Mucosa of rectum (tissue), 2 donors: ENCODE results near the gene MAST3.
A peak's percentile ranks its signal among the peaks of the same experiment; 100 is the strongest.
"Not testable (repeated sequence)": the region's sequence is repeated elsewhere in the genome, so short reads cannot be mapped to it uniquely, and the experiment has no call there.

Experiments used
- H3K27ac ChIP-seq, 2 donors: one replicate each; pipeline ENCODE4 v1.7.0; 2013; ENCODE audit warnings: inconsistent platforms in 2 of 2, low read depth in 2 of 2, low read length in 2 of 2
- H3K27me3 ChIP-seq, 2 donors: one replicate each; pipeline ENCODE4 v1.7.0; 2013; ENCODE audit warnings: low read length in 2 of 2; ENCODE audit not compliant: control insufficient read depth in 2 of 2, insufficient read depth in 2 of 2
- H3K36me3 ChIP-seq, 2 donors: one replicate each; pipeline ENCODE4 v1.7.0; 2013; ENCODE audit warnings: low read length in 2 of 2; ENCODE audit not compliant: control insufficient read depth in 2 of 2, insufficient read depth in 2 of 2
- H3K4me1 ChIP-seq, 2 donors: one replicate each; pipeline ENCODE4 v1.7.0; 2013; ENCODE audit warnings: low read length in 2 of 2, mild to moderate bottlenecking in 1 of 2; ENCODE audit not compliant: control insufficient read depth in 2 of 2, insufficient read depth in 2 of 2
- H3K4me3 ChIP-seq, 2 donors: one replicate each; pipeline ENCODE4 v1.7.0; 2013; ENCODE audit warnings: low read length in 2 of 2
- H3K9ac ChIP-seq, 2 donors: one replicate each; pipeline ENCODE4 v1.7.0; 2013; ENCODE audit warnings: low read length in 2 of 2, low read depth in 1 of 2, mild to moderate bottlenecking in 1 of 2
- H3K9me3 ChIP-seq, 2 donors: one replicate each; pipeline ENCODE4 v1.7.0; 2013; ENCODE audit warnings: low read length in 2 of 2; ENCODE audit not compliant: control insufficient read depth in 2 of 2
- donor health status: healthy.
- donor health status: Normal muscosa, but diverticular disease.

MAST3 gene

DNA sequence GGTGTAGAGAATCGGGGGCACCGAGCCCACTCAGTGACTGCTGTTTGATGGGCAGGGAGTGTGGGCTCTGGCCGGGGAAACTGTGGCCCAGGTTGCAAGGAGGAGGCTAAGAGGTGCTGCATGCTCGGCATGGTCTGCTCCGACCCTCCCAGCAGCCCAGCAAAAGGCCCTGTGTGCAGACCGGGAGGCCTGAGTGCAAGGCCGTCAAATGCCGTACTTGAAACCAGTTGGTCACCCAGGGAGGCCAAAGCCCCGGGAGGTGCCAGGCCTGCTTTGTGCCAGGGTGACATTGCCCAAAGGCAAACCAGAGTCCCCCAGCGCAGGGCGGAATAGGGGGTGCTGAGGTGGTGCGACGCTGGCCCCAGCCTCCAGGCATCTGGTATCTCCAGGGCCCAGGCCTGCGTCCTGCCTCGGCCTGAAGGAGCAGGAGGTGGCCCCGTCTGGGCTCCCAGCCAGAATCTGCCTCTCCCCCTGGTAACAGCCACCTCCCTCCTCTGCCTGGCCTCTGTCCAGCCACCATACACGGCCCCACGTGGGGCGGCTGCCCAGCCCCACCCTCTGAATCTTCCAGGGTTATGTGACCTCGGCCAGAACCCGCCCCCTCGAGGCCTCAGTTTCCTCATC lies 59.4 kb downstream of the MAST3 start:
- H3K9me3 ChIP-seq: no peaks in the 10 kb centered on the region
- peaks cover 48 to 51% of the 10 kb centered on the region in 2 donors for H3K4me1 ChIP-seq
- H3K27ac ChIP-seq: peak overlapping the region; percentile 76 to 79
- peaks cover 0 to 3% of the 10 kb centered on the region in 2 donors for H3K36me3 ChIP-seq
- H3K4me3 ChIP-seq: peak overlapping the region in 1 of 2 donors; percentile 3
- peak overlapping the region; percentile 32 to 60 for H3K9ac ChIP-seq
- H3K27me3 ChIP-seq: no peaks in the 10 kb centered on the region

DNA sequence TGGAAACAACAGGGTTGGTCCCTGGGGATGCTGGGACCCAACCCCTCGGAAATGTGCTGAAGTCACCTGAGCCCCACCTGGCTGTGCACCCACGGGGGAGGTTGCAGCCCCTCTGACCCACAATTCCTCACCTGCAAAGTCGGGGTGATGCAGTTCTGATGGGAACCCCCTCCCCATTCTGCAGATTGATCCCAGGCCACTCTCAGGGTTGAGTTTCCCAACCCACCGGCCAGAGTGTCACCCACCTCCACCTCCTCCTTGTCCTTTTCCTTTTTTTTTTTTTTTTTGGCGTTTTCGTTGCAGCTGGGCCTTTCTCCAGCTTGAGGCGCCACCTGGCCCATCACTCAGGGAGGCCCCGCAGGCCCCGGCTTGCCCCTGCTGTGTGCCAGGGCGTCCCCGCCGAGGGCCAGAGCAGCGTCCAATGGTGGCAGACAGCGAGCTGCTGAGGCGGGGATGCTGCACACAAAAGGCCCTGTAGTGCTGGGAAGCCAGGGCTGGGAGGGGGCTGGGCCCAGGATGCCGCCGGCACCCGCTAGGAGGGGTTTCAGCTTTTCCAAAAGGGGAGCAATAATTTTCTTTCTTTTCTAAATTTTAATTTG lies 60.0 kb downstream of the MAST3 start:
- no peaks in the 10 kb centered on the region for H3K9me3 ChIP-seq
- peak overlapping the region in 1 of 2 donors; percentile 3 for H3K4me3 ChIP-seq
- peak overlapping the region; percentile 34 to 76 for H3K27ac ChIP-seq
- H3K27me3 ChIP-seq: no peaks in the 10 kb centered on the region
- peak overlapping the region; percentile 32 to 60 for H3K9ac ChIP-seq
- peaks cover 47 to 48% of the 10 kb centered on the region in 2 donors for H3K4me1 ChIP-seq
- peaks cover 0 to 7% of the 10 kb centered on the region in 2 donors for H3K36me3 ChIP-seq

DNA sequence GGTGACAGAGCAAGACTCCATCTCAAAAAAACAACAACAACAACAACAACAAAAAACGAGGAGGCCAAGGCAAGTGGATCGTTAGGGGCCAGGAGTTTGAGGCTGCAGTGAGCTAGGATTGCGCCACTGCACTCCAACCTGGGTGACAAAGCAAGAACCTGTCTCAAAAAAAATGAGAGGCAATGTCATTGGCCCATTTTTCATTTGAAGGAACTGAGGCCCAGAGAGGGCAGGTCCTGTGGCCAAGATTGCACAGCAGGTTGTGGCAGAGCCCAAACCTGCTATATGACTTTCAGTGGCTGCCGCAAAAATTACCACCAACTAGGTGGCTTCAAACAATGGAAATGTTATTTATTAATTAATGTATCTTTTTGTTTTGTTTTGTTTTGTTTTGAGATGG lies 60.9 kb downstream of the MAST3 start:
- peaks cover 46 to 48% of the 10 kb centered on the region in 2 donors for H3K4me1 ChIP-seq
- no peak overlapping the region for H3K9ac ChIP-seq

DNA sequence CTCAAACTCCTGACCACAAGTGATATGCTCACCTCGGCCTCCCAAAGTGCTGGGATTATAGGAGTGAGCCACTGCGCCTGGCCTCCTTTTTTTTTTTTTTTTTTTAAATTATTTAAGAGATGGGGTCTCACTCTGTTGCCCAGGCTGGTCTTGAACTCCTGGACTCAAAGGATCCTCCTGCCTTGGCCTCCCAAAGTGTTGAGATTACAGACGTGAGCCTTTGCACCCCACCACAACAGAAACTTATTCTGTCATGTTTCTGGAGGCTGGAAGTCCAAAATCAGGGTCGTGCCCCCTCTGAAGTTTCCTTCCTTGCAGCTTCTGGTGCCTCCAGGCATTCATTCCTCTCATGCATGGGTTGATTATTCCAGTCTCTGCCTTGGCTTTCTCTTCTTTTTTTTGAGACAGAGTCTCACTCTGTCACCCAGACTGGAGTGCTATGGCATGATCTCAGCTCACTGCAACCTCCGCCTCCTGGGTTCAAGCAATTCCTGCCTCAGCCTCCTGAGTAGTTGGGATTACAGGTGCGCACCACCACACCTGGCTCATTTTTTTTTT lies 61.6 kb downstream of the MAST3 start:
- not testable (repeated sequence) for H3K27me3 ChIP-seq, H3K9ac ChIP-seq, H3K27ac ChIP-seq, H3K4me3 ChIP-seq, H3K9me3 ChIP-seq
- H3K36me3 ChIP-seq: peaks cover 6 to 17% of the 10 kb centered on the region in 2 donors
- peaks cover 40 to 43% of the 10 kb centered on the region in 2 donors for H3K4me1 ChIP-seq

More for the DNA sequence above, 60.9 kb downstream of the MAST3 start:
- Histone ChIP-seq H3K36me3 (peaks cover 5 to 15% of the 10 kb centered on the region in 2 donors), H3K27ac (no peak overlapping the region), H3K4me3 (no peak overlapping the region), H3K27me3 (no peaks in the 10 kb centered on the region), H3K9me3 (no peaks in the 10 kb centered on the region)

DNA sequence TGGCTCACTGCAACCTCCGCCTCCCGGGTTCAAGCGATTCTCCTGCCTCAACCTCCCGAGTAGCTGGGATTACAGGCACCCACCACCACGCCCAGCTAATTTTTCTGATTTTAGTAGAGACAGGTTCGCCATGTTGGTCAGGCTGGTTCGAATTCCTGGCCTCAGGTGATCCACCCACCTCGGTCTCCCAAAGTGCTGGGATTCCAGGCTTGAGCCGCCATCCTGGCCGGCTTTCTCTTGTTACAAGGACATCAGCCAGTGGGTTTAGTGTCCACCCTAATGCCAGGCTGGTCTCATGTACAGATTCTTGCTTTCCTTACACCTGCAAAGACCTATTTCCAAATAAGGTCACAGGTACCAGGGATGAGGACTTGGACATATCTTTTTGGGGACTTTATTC lies 62.2 kb downstream of the MAST3 start:
- H3K9me3 ChIP-seq: no peaks in the 10 kb centered on the region
- H3K4me1 ChIP-seq: peaks cover 35 to 39% of the 10 kb centered on the region in 2 donors
- H3K27ac ChIP-seq: no peak overlapping the region
- peaks cover 6 to 17% of the 10 kb centered on the region in 2 donors for H3K36me3 ChIP-seq
- no peak overlapping the region for H3K4me3 ChIP-seq
- H3K27me3 ChIP-seq: no peaks in the 10 kb centered on the region
- no peak overlapping the region for H3K9ac ChIP-seq

DNA sequence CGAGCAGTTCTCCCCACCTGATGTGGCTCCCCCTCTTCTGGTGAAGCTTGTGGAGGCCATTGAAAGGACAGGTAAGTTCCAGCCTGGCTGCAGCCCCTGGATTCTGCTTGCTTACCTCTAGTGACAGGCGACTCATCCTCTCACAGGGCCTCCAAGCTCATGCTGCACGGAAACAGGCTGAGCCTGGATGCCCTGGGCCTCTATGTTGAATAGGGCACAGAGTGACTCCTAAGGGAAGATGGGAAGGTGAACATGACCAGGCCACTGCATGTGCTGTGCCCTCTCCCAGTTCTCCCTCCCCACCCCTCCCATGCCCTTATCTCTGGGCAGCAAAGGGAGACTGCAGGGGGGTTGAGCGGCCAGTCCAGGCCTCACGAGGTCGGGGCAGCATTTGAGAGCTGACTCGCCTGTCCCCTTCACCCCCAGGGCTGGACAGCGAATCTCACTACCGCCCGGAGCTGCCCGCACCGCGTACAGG lies 63.0 kb downstream of the MAST3 start:
- Histone ChIP-seq H3K9me3 (no peaks in the 10 kb centered on the region), H3K4me1 (peaks cover 32 to 34% of the 10 kb centered on the region in 2 donors), H3K4me3 (peak overlapping the region; percentile 22 to 46), H3K36me3 (peaks cover 6 to 18% of the 10 kb centered on the region in 2 donors), H3K9ac (peak overlapping the region in 1 of 2 donors; percentile 50), H3K27ac (peak overlapping the region; percentile 23 to 27), H3K27me3 (no peaks in the 10 kb centered on the region)

DNA sequence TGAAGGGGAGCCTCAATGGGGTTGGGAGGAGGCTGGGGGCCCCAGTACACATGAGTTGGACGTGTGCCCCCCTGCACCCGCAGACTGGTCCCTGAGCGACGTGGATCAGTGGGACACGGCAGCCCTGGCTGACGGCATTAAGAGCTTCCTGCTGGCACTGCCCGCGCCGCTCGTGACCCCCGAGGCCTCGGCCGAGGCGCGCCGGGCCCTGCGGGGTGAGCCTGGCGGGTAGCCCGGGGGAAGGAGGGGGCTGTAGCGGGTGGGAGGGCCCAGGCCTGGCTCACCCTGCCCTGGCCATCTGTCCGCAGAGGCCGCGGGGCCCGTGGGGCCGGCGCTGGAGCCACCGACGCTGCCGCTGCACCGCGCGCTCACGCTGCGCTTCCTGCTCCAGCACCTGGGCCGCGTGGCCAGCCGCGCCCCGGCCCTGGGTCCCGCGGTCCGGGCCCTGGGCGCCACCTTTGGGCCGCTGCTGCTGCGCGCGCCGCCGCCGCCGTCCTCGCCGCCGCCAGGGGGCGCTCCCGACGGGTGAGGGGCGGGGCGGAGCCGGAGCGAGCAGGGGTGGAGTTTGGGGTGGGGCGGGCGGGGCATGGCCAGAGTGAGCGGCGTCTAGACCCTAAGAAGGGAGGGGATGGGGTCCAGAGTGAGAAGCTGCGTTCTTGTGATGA lies 63.5 kb downstream of the MAST3 start:
- Histone ChIP-seq H3K27me3 (no peaks in the 10 kb centered on the region), H3K36me3 (peaks cover 11 to 23% of the 10 kb centered on the region in 2 donors), H3K4me3 (peak overlapping the region; percentile 62 to 65), H3K9ac (peak overlapping the region in 1 of 2 donors; percentile 54), H3K9me3 (no peaks in the 10 kb centered on the region), H3K27ac (peak overlapping the region; percentile 23 to 27), H3K4me1 (peaks cover 27 to 28% of the 10 kb centered on the region in 2 donors)

DNA sequence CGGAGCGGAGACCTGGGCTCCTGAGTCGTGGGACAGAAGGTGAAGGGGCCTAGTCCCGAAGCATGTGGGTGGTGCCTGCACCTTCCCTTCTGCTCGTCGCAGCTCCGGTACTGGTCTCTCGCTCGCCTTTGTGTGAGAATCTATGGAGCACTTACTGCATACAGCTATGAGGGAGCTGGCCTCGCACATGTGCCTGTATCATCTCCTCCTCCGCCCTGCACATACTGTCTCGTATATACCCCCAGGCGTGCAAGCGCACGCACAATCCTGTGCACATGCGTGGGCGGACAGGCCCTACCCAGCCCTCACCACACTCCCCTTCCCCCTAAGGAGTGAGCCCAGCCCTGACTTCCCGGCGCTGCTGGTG lies 64.0 kb downstream of the MAST3 start:
- Histone ChIP-seq H3K9ac (peak overlapping the region; percentile 32 to 54), H3K27me3 (no peaks in the 10 kb centered on the region), H3K9me3 (no peaks in the 10 kb centered on the region), H3K27ac (no peak overlapping the region), H3K36me3 (peaks cover 13 to 25% of the 10 kb centered on the region in 2 donors), H3K4me3 (peak overlapping the region; percentile 62 to 65), H3K4me1 (peaks cover 22 to 23% of the 10 kb centered on the region in 2 donors)

DNA sequence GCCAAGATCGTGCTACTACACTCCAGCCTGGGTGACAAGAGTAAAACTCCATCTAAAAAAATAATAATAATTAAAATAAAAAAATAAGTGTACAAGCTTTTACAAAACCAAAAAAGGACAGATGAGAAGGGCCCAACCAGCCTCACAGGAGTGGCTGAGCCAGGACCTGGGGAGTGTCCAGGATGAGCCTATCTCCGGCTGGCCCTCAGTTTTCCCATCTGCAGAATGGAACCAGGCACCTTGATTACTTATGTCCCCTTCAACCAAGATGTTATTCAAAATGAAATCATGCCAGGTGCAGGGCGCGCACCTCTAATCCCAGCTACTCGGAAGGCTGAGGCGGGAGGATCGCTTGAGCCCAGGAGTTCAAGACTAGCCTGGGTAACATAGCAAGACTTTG lies 66.5 kb downstream of the MAST3 start:
- peaks cover 15 to 33% of the 10 kb centered on the region in 2 donors for H3K36me3 ChIP-seq
- peaks cover 8 to 13% of the 10 kb centered on the region in 2 donors for H3K4me1 ChIP-seq
- H3K27ac ChIP-seq: no peak overlapping the region
- no peak overlapping the region for H3K4me3 ChIP-seq
- H3K27me3 ChIP-seq: no peaks in the 10 kb centered on the region
- H3K9me3 ChIP-seq: no peaks in the 10 kb centered on the region
- H3K9ac ChIP-seq: no peak overlapping the region
